Measurements from ENCODE around the gene FN3K.

DNA sequence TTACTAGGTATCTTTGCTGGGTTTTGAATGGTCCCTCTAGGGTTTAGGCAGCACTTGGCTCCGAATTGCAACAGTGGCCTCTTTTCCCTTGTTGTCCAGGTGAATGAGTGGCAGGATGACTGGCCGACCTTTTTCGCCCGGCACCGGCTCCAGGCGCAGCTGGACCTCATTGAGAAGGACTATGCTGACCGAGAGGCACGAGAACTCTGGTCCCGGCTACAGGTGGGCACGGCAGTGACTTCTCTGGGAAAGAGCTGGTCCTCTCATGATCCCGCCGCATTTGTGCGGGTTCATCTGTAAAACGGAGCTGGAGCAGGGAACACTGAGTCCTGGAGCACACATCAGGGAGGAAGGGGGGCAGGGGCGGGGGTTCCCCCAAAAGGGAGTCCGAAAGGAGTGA, 13.3 kb downstream of the FN3K start:
- TF ChIP-seq GATA2 (IDR thresholded peaks at IDR 0.05; ENCODE audit: low read depth, low read length) (no peak), GATA3 (IDR thresholded peaks at IDR 0.05; ENCODE audit: low read depth, low read length) (no peak)
